Nephron progenitor cell (in vitro differentiated cells): ENCODE results near the gene LSM14B.

ENCODE experiments used
- DNase-seq: peaks from one replicate; pipeline ENCODE4 v3.0.0; 2021
- H3K27ac Mint-ChIP-seq: 2 replicates; pipeline ENCODE4 v1.8.0; 2021; ENCODE audit warnings: mild to moderate bottlenecking, moderate library complexity, mixed read lengths
- H3K27me3 Mint-ChIP-seq: 2 replicates; pipeline ENCODE4 v1.8.0; 2021; ENCODE audit warnings: mild to moderate bottlenecking, low read depth, mixed read lengths; ENCODE audit not compliant: poor library complexity
- H3K36me3 Mint-ChIP-seq: 2 replicates; pipeline ENCODE4 v1.8.0; 2021; ENCODE audit warnings: low read depth, mixed read lengths
- H3K4me1 Mint-ChIP-seq: 2 replicates; pipeline ENCODE4 v1.8.0; 2021; ENCODE audit warnings: mixed read lengths
- H3K4me3 Mint-ChIP-seq: 2 replicates; pipeline ENCODE4 v1.8.0; 2021; ENCODE audit warnings: mild to moderate bottlenecking, moderate library complexity, mixed read lengths
- H3K9me3 Mint-ChIP-seq: 2 replicates; pipeline ENCODE4 v1.8.0; 2021; ENCODE audit warnings: mild to moderate bottlenecking, moderate library complexity, mixed read lengths
- TF ChIP-seq, protein P1 (sequence below): fragments of 200-600 bp; sonication (generic); IDR thresholded peaks from 2 replicates; pipeline ENCODE4 v1.5.0; 2021; ENCODE audit warnings: antibody characterized with exemption

LSM14B gene

DNA sequence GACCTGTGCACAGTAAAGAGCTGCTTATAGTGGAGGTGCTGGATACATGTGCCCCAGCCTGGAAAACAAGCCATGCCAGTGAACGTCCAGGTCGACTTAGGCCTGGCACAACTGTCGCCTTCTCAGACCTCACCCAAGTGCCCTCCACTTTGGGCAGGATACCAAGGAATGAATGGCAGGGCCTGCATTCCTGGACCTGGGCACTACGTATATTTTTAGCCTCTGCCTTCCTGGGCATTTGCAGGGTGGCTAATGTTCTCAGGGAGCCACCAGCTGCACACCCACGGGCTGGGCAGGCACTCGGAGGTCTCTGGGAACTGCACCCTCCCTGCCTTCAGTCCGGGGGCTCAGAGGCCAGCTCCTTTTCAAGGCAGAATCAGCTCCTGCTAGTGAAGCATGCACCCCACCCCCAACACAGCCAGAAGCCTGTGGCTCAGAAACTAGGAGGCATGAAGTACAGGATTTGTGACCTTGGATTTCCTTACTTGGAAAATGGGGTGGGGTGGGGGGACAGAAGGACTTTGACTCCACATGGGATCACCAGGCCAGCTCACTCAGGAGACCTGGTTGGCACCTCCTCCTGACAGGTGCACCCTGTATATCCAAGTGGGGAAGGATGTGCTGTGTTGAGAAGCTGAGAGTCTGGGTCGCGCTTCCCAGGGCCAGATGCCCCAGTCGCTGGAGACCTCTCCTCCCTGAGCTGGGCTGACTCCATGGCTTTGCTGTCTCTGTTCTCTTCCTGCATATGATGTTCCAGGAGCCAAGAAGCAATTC, 2.5 kb upstream of the LSM14B start:
- DNase-seq: no peak
- H3K4me3 Mint-ChIP-seq: peak overlapping the region; percentile 58
- TF ChIP-seq, protein P1, sequence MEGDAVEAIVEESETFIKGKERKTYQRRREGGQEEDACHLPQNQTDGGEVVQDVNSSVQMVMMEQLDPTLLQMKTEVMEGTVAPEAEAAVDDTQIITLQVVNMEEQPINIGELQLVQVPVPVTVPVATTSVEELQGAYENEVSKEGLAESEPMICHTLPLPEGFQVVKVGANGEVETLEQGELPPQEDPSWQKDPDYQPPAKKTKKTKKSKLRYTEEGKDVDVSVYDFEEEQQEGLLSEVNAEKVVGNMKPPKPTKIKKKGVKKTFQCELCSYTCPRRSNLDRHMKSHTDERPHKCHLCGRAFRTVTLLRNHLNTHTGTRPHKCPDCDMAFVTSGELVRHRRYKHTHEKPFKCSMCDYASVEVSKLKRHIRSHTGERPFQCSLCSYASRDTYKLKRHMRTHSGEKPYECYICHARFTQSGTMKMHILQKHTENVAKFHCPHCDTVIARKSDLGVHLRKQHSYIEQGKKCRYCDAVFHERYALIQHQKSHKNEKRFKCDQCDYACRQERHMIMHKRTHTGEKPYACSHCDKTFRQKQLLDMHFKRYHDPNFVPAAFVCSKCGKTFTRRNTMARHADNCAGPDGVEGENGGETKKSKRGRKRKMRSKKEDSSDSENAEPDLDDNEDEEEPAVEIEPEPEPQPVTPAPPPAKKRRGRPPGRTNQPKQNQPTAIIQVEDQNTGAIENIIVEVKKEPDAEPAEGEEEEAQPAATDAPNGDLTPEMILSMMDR: no peak
- H3K27ac Mint-ChIP-seq: no peak overlapping the region
- H3K4me1 Mint-ChIP-seq: peaks cover 37% of the 10 kb centered on the region
- H3K27me3 Mint-ChIP-seq: peaks cover 65% of the 10 kb centered on the region
- peaks cover 8% of the 10 kb centered on the region for H3K36me3 Mint-ChIP-seq
- peaks cover 3% of the 10 kb centered on the region for H3K9me3 Mint-ChIP-seq

DNA sequence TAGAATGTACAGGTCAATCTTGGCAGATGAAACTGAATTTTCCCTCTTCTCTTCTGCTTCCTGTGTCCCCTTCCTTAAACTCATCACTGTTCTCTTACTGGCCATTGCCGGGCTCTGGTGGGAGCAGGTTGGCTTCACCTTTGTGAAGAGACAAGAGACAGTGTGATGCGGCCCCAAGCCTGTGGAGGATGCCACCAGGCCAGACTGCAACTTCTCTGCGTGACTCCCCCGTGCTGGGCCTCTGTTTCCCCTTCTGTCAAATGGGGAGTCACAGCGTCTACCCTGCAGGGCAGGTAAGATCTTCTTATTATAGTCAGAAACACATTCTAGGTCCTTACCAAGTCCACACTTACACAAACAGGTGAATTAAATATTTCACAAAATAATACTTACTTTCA, 1.9 kb upstream of the LSM14B start:
- H3K9me3 Mint-ChIP-seq: no peaks in the 10 kb centered on the region

GRCh38 chr20:62120990-62121775, 1.1 kb upstream of the LSM14B start:
- peak overlapping the region; percentile 83 for H3K4me3 Mint-ChIP-seq
- DNase-seq: no peak
- H3K36me3 Mint-ChIP-seq: peaks cover 19% of the 10 kb centered on the region
- H3K9me3 Mint-ChIP-seq: no peaks in the 10 kb centered on the region
- TF ChIP-seq, protein P1: no peak
- H3K27me3 Mint-ChIP-seq: peaks cover 51% of the 10 kb centered on the region
- H3K27ac Mint-ChIP-seq: peak overlapping the region; percentile 42
- H3K4me1 Mint-ChIP-seq: peaks cover 36% of the 10 kb centered on the region

More for the DNA sequence above, 1.9 kb upstream of the LSM14B start:
- peak overlapping the region; percentile 58 for H3K4me3 Mint-ChIP-seq
- no peak for DNase-seq
- no peak overlapping the region for H3K27ac Mint-ChIP-seq
- H3K4me1 Mint-ChIP-seq: peaks cover 36% of the 10 kb centered on the region
- peaks cover 60% of the 10 kb centered on the region for H3K27me3 Mint-ChIP-seq
- TF ChIP-seq, protein P1: no peak
- peaks cover 14% of the 10 kb centered on the region for H3K36me3 Mint-ChIP-seq

- Mint-ChIP-seq H3K4me1 (peaks cover 30% of the 10 kb centered on the region), H3K4me3 (peak overlapping the region; percentile 88), H3K27ac (peak overlapping the region; percentile 36), H3K9me3 (no peaks in the 10 kb centered on the region), H3K36me3 (peaks cover 36% of the 10 kb centered on the region), H3K27me3 (peaks cover 35% of the 10 kb centered on the region)
- DNase-seq: peak; percentile 61
- TF ChIP-seq, protein P1: no peak
Observed at GRCh38 chr20:62122654-62123449, 577 bp downstream of the LSM14B start.

- peak overlapping the region; percentile 88 for H3K4me3 Mint-ChIP-seq
- peaks cover 30% of the 10 kb centered on the region for H3K4me1 Mint-ChIP-seq
- DNase-seq: no peak
- no peaks in the 10 kb centered on the region for H3K9me3 Mint-ChIP-seq
- TF ChIP-seq, protein P1: no peak
- peaks cover 27% of the 10 kb centered on the region for H3K27me3 Mint-ChIP-seq
- H3K27ac Mint-ChIP-seq: peak overlapping the region; percentile 36
- peaks cover 43% of the 10 kb centered on the region for H3K36me3 Mint-ChIP-seq
Observed at GRCh38 chr20:62123450-62124118, 1.3 kb downstream of the LSM14B start.
